GM19397 (cell line): ENCODE data around the gene NPHS2.
"Not testable (repeated sequence)": the region's sequence is repeated elsewhere in the genome, so short reads cannot be mapped to it uniquely, and the experiment has no call there.

Source experiments
- ATAC-seq: cut with Tn5 transposase; IDR thresholded peaks from one replicate; pipeline ENCODE4 v1.9.1; 2021; ENCODE audit warnings: mild to moderate bottlenecking, moderate library complexity; ENCODE audit not compliant: unreplicated experiment

Gene NPHS2

DNA sequence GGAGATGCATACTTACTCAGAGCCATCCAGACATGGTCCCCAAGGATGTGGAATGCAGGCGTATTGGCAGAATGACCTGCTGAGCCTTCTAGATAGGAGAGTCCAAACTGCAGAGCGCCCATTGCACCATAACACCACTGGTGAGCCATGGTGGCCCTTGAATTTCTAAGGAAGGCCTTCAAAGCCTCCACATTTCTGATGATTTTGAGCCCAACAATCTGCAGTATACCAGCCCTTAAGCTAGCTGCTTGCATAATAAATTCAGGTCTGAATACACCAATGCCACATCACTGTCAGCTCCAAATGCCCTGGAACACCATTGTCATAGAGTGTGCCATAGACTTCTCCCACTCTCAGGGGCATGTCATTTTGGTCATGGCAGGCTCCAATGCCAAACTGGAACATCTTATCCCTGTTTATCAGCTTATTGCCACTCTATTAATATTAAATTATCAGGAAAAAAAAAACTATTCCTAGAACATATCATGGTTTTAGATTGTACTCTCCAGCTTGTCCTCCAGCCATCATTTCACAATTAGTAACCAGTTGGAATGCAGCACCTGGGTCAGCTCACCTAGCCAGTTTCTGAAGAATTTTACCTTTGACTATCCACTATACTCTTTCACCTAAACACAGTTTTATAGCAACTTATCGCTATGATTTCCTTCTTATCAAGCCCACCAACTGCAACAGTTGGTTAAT, 26.9 kb downstream of the NPHS2 start:
- no peak for ATAC-seq

DNA sequence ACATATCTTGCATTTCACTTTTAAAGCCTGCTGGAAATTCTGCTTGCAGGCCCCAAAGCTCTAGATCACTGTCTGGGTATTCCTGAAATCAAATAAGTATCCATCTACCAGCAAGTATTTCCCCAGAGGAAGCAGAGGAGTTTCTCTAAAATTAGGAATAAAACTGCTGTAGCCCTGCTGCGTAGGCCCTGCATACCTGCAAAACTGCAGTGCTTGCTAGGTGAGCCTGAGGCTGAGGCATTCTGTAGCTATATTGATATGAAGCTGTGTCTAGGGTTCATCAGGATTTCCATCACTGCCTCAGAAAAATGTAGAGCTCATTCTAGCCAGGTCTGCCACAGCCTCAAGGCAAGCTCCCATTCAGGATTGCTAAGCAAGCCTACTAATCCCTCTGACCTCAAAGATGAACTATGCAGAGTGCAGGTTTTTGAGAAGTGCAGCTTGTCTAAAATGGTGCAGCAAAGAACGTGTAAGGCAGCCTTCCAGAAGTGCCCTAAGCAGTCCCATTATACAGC, 28.7 kb downstream of the NPHS2 start:
- ATAC-seq, result no peak

DNA sequence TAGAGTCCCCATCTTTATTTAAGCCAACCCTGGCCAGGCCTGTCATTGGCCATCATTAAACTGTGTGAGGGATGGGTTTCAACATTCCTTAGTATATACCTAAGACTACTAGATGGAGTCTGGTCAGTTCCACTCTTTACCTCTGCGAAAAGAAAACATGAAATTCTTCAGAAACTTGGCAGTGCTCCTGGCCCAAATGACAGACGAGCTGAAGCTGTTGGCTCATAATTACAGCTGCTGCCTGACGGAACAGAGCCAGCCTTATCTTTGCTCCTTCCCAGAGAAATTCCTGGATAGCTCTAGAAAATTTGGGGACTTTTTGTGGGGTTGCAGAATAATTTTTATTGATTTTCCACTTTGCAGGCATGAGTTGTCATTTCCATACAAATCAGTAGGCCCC, 30.4 kb downstream of the NPHS2 start:
- ATAC-seq, result no peak

DNA sequence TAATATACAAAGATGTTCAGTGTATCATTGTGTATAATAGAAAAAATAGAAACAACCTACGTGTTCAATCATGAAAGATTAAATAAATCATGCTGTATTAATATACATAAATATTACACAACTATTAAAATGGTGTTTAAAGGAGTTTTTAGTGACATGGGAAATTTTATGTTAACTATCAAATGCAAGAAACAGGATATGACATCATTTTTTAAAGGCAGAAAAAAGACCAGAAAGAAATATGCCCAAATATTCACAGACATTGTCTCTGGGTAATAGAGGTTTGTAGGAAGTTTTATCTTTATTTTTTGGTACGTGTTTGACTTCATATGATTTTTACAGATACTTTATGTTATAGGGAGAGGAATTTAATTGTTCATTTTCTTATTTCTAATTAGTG, 34.0 kb downstream of the NPHS2 start:
- ATAC-seq, result no peak

DNA sequence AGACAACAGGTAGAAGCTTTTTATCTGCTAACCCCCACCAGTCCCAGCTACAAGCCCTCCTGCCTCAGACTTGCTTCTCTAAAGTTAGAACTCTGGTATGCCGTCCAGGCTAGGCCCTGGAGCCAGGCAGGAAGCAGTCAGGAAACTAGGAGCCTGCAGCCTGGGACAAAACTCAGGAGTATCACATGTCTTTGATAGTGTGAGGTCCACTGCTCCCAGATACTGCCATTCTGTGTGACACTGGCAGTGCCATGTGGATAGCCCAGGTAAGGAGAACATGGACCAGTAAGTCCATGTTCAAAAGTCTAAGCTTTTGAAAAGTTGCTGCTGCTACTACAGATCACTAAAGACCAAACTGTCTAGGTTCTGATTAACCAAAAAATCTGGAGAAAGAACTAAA, 45.4 kb downstream of the NPHS2 start:
- ATAC-seq, result no peak

DNA sequence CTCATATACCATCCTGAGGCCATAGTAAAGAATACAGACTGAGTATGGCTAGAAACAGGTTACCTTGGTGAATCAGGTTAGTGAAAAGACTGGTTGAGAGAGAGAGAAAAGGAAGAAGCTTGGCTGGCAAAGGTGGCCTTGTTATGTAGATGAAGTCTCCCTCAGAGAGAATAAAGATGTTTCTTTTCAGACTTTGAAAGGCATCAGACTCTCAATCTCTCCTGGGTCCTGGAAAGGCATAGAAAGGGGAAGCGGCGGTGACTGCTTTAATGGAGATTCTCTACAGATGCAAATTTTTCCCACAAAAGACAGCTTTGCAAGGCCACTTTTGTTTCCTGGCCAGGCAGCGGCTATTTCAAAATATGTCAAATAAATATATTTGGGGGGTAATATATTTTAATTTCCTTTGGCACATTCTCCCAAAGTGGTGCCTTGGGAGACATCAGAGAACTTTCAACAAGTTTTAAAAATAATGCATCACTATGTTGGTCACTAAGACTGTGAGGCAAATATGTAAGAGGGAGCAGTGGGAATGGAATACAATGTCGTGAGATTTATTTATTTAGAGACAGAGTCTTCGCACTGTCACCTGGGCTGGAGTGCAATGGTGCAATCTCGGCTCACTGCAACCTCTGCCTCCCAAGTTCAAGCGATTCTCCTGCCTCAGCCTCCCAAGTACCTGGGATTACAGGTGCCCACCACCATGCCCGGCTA, 46.1 kb downstream of the NPHS2 start:
- no peak for ATAC-seq

DNA sequence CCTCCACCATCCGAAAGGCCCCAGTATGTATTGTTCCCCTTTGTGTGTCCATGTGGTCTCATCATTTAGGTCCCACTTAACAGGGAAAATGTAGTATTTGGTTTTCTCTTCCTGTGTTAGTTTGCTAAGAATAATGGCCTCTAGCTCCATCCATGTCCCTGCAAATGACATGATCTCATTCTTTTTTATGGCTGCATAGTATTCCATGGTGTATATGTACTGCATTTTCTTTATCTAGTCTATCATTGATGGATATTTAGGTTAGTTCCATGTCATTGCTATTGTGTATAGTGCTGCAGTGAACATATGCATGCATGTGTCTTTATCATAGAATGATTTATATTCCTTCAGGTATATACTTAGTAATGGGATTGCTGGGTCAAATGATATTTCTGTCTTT, 57.2 kb downstream of the NPHS2 start:
- not testable (repeated sequence) for ATAC-seq

DNA sequence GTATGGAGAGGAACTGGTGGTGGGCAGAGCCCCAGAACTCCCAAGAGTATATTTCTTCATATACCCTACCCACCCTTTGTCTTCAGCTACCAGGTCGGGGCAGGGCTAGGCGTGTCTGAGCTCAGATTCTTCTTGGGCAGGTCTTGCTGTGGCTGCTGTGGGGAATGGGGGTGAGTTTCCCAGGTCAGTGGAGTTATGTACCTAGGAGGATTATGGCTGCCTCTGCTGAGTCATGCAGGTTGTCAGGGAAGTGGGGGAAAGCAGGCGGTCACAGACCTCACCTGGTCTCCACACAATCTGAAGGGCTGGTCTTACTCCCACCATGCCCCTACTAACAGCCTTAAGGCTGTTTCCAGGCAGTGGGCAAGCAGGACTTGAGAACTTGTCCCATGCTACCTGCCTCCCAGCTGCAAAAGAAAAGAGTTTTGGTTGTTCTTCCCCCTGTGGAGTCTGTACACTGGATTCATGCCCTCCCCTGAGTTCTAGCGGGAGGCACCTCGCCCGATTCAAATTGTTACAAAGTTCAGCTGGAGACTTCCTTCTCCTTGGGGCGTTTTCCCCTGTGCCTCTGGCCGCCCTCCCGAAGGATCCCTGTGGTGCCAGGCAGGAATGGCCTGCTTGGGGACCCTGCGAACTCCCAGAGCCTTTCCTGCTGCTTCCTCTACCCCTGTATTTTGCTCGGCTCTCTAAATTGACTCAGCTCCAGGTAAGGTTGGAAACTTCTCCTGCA, 58.6 kb downstream of the NPHS2 start:
- ATAC-seq, result no peak

DNA sequence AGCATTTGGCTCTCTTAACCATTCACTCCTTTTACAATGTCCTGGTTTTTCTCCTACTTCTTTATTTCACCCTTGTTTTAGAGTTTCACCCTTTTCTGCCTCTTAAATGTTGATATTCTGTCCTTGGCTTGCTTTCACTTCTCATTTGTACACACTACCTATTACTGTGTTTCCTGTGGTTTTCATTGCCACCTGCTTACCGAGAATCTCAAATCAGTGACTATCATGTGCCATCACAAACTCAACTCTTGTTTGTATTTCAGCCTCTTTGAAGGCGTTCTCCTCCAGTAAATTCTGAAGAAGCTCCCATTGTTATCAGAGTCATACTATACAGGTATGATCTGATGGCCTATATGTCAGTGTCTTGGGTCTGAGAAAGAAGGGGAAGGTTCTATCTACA, 65.7 kb downstream of the NPHS2 start:
- no peak for ATAC-seq

DNA sequence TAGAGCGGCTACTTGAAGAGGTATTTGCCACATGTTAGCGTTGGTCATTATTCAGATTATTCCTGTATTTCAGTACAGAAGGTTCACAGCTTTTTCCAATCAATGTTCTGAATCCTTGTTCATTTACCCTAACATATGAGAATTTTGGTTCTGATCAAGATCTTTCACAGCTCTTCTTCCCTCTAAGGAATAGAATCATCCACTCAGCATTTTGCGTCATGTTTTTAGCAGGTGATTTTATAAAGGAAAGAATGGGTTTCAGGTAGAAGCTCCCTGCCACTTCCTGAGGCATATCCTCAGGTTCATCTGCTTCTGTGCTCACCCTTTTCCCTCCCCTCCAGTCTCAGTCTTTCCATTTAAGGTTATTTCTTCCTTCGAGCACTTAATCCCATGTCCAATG, 66.4 kb downstream of the NPHS2 start:
- ATAC-seq, result no peak

DNA sequence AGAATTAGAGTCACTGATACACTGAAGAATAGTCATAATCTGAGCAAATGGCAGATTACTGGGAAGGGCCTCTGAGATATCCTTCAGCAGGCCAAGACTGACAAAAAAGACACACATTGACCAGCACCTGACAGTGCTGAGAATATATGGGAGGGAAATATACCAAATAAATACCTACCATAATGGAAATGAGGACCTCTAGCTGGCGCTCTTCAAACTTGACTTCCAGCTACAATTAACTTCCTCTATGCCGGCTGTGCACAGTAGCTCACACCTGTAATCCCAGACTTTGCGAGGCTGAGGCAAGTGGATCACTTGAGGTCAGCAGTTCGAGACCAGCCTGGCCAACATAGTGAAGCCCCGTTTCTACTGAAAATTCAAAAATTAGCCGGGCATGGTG, 69.5 kb downstream of the NPHS2 start:
- no peak for ATAC-seq
